PC-9 (cell line): Measurements from ENCODE around the gene TYRP1. TPM values are rescaled to one million over a fixed set of nuclear protein-coding genes. Genes with fewer than 3 reads are reported as not detected.

Experiments used
- BruUV-seq: library from RNA; stranded (reverse); fragments of 400-500 nt; replicated peaks from 2 replicates; lab custom pipeline; 2021; lab: Mats Ljungman, UMichigan
- CTCF ChIA-PET: fragments of 300-600 bp; sonication (Branson Sonifier 250); formaldehyde crosslinking; loops from one replicate; lab custom pipeline; 2022; ENCODE audit warnings: antibody characterized with exemption; lab: Charles Lee
- POLR2A ChIA-PET: fragments of 300-600 bp; sonication (Branson Sonifier 250); formaldehyde crosslinking; loops from one replicate; lab custom pipeline; 2022; ENCODE audit warnings: antibody characterized with exemption; ENCODE audit not compliant: unreplicated experiment; lab: Charles Lee
- DNase-seq, 2 experiments: peaks; one replicate each; pipeline versions ENCODE4 v3.0.0 to v3.0.0-alpha.2; 2015 to 2022; ENCODE audit warnings: mixed read lengths in 1 of 2
- H2AFZ ChIP-seq: fragments of 200-600 bp; sonication (generic); 2 replicates; pipeline ENCODE4 v1.8.1; 2017; ENCODE audit warnings: antibody characterized with exemption
- H3F3A ChIP-seq: fragments of 200-600 bp; sonication (generic); 2 replicates; pipeline ENCODE4 v1.8.1; 2017; ENCODE audit warnings: antibody characterized with exemption, mild to moderate bottlenecking, low read depth; ENCODE audit not compliant: insufficient read depth
- H3K27ac ChIP-seq: fragments of 200-600 bp; sonication (generic); 2 replicates; pipeline ENCODE4 v1.6.1; 2016; ENCODE audit warnings: mixed run types
- H3K27me3 ChIP-seq: fragments of 200-600 bp; sonication (generic); 2 replicates; pipeline ENCODE4 v1.6.1; 2016; ENCODE audit warnings: low read depth, mixed run types; ENCODE audit not compliant: insufficient read depth
- H3K36me3 ChIP-seq: fragments of 200-600 bp; sonication (generic); 2 replicates; pipeline ENCODE4 v1.6.1; 2016; ENCODE audit warnings: low read depth, mixed run types
- H3K4me1 ChIP-seq: fragments of 200-600 bp; sonication (generic); replicated peaks from 2 replicates; pipeline ENCODE4 v1.6.1; 2016; ENCODE audit warnings: mixed run types; ENCODE audit not compliant: insufficient read depth
- H3K4me2 ChIP-seq: fragments of 200-600 bp; sonication (generic); 2 replicates; pipeline ENCODE4 v1.6.1; 2017; ENCODE audit warnings: mixed run types
- H3K4me3 ChIP-seq: fragments of 200-600 bp; sonication (generic); 2 replicates; pipeline ENCODE4 v1.6.1; 2016; ENCODE audit warnings: mixed run types
- H3K79me2 ChIP-seq: fragments of 200-600 bp; sonication (generic); 2 replicates; pipeline ENCODE4 v1.6.1; 2017; ENCODE audit warnings: low read depth, mixed run types
- H3K9me2 ChIP-seq: fragments of 200-600 bp; sonication (generic); 2 replicates; pipeline ENCODE4 v1.8.1; 2017; ENCODE audit warnings: mild to moderate bottlenecking; ENCODE audit not compliant: insufficient read depth
- H3K9me3 ChIP-seq: fragments of 200-600 bp; sonication (generic); 2 replicates; pipeline ENCODE4 v1.8.1; 2016; ENCODE audit warnings: low read depth; ENCODE audit not compliant: insufficient read depth
- H4K20me1 ChIP-seq: fragments of 200-600 bp; sonication (generic); 2 replicates; pipeline ENCODE4 v1.8.1; 2017; ENCODE audit not compliant: insufficient read depth
- CTCF ChIP-seq: fragments of 200-600 bp; sonication (generic); conservative IDR thresholded peaks from 2 replicates; pipeline ENCODE4 v1.6.1; 2017; ENCODE audit warnings: mixed run types, antibody characterized with exemption, mild to moderate bottlenecking, moderate library complexity
- EZH2 ChIP-seq: fragments of 200-600 bp; sonication (generic); IDR thresholded peaks from 2 replicates; pipeline ENCODE4 v1.8.0; 2017; ENCODE audit warnings: antibody characterized with exemption, low read depth
- intact Hi-C: fragments of 100-400 bp; cut with micrococcal nuclease; formaldehyde crosslinking; loops from one replicate; pipeline ENCODE4 v1.10.0; 2022; ENCODE audit not compliant: unreplicated experiment
- total RNA-seq: library from RNA; stranded (reverse); gene quantifications from 2 replicates; pipeline ENCODE4 v1.2.3, GENCODE V29; 2021

The TYRP1 gene
- total RNA-seq, 1 experiment from 2014 or later = not detected

- H3K4me1 ChIP-seq = no peaks in the 10 kb centered on the region
- H3K36me3 ChIP-seq = no peaks in the 10 kb centered on the region
- intact Hi-C loops = no loop called here
- no TSS peak for BruUV-seq
- no peak overlapping the region for H3K4me2 ChIP-seq
- H4K20me1 ChIP-seq = no peaks in the 10 kb centered on the region
- ChIA-PET POLR2A (no interaction called here), CTCF (no interaction called here)
- H3K79me2 ChIP-seq = no peaks in the 10 kb centered on the region
- H3K27me3 ChIP-seq = no peaks in the 10 kb centered on the region
- H2AFZ ChIP-seq = no peak overlapping the region
- H3F3A ChIP-seq = no peaks in the 10 kb centered on the region
- TF ChIP-seq EZH2 (no peak), CTCF (no peak; the same call in 1 of the 2 replicates)
- DNase-seq = no peak
- no peaks in the 10 kb centered on the region for H3K9me3 ChIP-seq
- no peak overlapping the region for H3K4me3 ChIP-seq
- no peaks in the 10 kb centered on the region for H3K9me2 ChIP-seq
- H3K27ac ChIP-seq = no peak overlapping the region
Measured at GRCh38 chr9:12699529-12699928, 6.3 kb downstream of the TYRP1 start.

DNA sequence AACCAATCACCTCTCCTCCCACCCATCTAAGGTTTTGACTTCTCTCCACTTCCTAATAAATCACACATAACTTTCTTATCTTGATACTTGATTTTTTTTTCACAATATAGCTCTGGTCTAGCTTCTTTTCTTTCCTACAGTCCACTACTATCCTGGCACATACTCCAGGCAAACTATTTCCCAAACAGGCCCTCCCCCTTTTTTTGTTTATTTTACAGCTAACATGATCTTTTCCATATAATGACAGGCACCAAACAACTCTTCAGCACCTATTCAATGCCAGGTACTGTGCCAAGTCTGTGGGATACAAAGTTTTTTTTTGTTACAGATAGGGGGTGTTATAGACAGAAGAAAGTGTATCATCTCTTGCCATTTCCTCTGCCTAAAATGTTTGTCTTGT, 7.9 kb downstream of the TYRP1 start:
- no peak overlapping the region for H2AFZ ChIP-seq
- no peaks in the 10 kb centered on the region for H3K9me2 ChIP-seq
- intact Hi-C loops = loop anchor here (5.0 kb wide), 1 partner anchor 386 kb away; no protein-coding TSS in a partner anchor
- ChIA-PET POLR2A (no interaction called here), CTCF (no interaction called here)
- H3K4me3 ChIP-seq = no peak overlapping the region
- no peaks in the 10 kb centered on the region for H3K9me3 ChIP-seq
- no peaks in the 10 kb centered on the region for H3K79me2 ChIP-seq
- H3K27me3 ChIP-seq = no peaks in the 10 kb centered on the region
- no peaks in the 10 kb centered on the region for H3K36me3 ChIP-seq
- H3F3A ChIP-seq = no peaks in the 10 kb centered on the region
- no TSS peak for BruUV-seq
- H3K27ac ChIP-seq = no peak overlapping the region
- no peaks in the 10 kb centered on the region for H4K20me1 ChIP-seq
- no peak for TF ChIP-seq EZH2
- TF ChIP-seq CTCF = no peak
- DNase-seq = no peak
- no peaks in the 10 kb centered on the region for H3K4me1 ChIP-seq
- no peak overlapping the region for H3K4me2 ChIP-seq

DNA sequence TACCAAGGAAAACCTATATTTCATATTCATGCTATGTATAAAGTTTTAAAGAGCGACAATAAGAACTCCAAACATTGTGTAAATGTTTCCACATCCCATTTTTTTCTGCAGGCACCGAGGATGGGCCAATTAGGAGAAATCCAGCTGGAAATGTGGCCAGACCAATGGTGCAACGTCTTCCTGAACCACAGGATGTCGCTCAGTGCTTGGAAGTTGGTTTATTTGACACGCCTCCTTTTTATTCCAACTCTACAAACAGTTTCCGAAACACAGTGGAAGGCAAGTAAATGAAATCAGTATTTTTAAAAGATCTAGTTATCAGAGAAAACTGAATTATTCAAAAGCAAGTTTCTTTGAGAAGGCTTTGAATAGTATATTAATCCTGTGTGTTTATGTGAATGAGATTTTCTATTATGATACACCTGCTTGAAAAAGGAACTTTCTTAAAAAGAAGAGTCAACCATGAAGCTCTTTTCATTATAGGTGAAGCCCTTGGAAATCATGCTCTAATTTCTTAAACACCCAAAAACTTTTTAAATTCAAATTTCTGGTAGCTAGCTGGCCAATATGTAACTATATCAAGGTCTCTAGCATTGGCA, 9.1 kb downstream of the TYRP1 start:
- no peak overlapping the region for H3K27ac ChIP-seq
- H3K27me3 ChIP-seq = no peaks in the 10 kb centered on the region
- H3K4me2 ChIP-seq = peak overlapping the region; percentile 57
- no TSS peak for BruUV-seq
- peak; percentile 23 to 50 for DNase-seq
- H3K36me3 ChIP-seq = no peaks in the 10 kb centered on the region
- no peaks in the 10 kb centered on the region for H3K4me1 ChIP-seq
- intact Hi-C loops = loop anchor here (5.0 kb wide), 1 partner anchor 385 kb away; no protein-coding TSS in a partner anchor
- no peaks in the 10 kb centered on the region for H3F3A ChIP-seq
- CTCF ChIA-PET = interaction anchor here (0.6 to 1.3 kb wide), 2 partner anchors 389 to 578 kb away, joined by 5 to 8 read pairs; no protein-coding TSS in a partner anchor
- no peaks in the 10 kb centered on the region for H3K79me2 ChIP-seq
- H3K9me2 ChIP-seq = no peaks in the 10 kb centered on the region
- no peaks in the 10 kb centered on the region for H4K20me1 ChIP-seq
- 0 out of 2 replicates have a peak overlapping the region, but pooled peaks have one; percentile 60 for H2AFZ ChIP-seq
- POLR2A ChIA-PET = no interaction called here
- no peak overlapping the region for H3K4me3 ChIP-seq
- TF ChIP-seq CTCF (peak; percentile 71), EZH2 (no peak)
- H3K9me3 ChIP-seq = no peaks in the 10 kb centered on the region
